GM12878 (cell line): Measurements from ENCODE around the gene SLCO4A1. TPM values are rescaled to one million over a fixed set of nuclear protein-coding genes. Genes with fewer than 3 reads are reported as not detected.

ENCODE experiments used
- ATAC-seq: fragments of 200-7000 bp; cut with Tn5 transposase; 3 replicates; pipeline ENCODE4 v1.9.1; 2020; ENCODE audit warnings: mild to moderate bottlenecking, moderate library complexity
- BruUV-seq: library from RNA; stranded (reverse); fragments of 400-500 nt; replicated peaks from 2 replicates; lab custom pipeline; 2021; lab: Mats Ljungman, UMichigan
- CTCF ChIA-PET: fragments of 300-600 bp; sonication (Branson Sonifier 250); formaldehyde crosslinking; extraction: SDS; loops from one replicate; lab custom pipeline; 2021; ENCODE audit warnings: inconsistent platforms; lab: Yijun Ruan, JAX
- POLR2A ChIA-PET: fragments of 350-600 bp; formaldehyde crosslinking; extraction: SDS; loops from one replicate; lab custom pipeline; 2021; ENCODE audit warnings: inconsistent platforms; lab: Charles Lee
- RAD21 ChIA-PET: fragments of 300-600 bp; sonication (Branson Sonifier 250); formaldehyde crosslinking; loops from one replicate; lab custom pipeline; 2023; ENCODE audit warnings: antibody characterized with exemption; ENCODE audit not compliant: unreplicated experiment; lab: Charles Lee
- SMC1A ChIA-PET: fragments of 300-600 bp; sonication (Branson Sonifier 250); formaldehyde crosslinking; loops from one replicate; lab custom pipeline; 2023; ENCODE audit not compliant: unreplicated experiment, uncharacterized antibody; lab: Charles Lee
- DNase-seq: peaks from one replicate; pipeline ENCODE4 v3.0.0-alpha.2; 2011; ENCODE audit warnings: low read depth, low spot score
- FAIRE-seq: peaks from 3 replicates; lab custom pipeline; 2011; peaks lifted over from hg19 to GRCh38; lab: Jason Lieb, UNC
- H2AFZ ChIP-seq: 2 replicates; pipeline ENCODE4 v1.6.0; 2011; ENCODE audit warnings: low read depth, low read length, control low read depth; ENCODE audit not compliant: control insufficient read depth
- H3K27ac ChIP-seq: 2 replicates; pipeline ENCODE4 v1.5.1; 2011; ENCODE audit warnings: control low read depth; ENCODE audit not compliant: control insufficient read depth, insufficient read depth
- H3K27me3 ChIP-seq, 2 experiments: replicated peaks in 1 of 2; 2 replicates each; pipeline versions ENCODE4 v1.6.0 to v1.6.1; 2011; ENCODE audit warnings: low read length in 1 of 2; ENCODE audit not compliant: control insufficient read depth in 2 of 2, insufficient read depth in 2 of 2
- H3K36me3 ChIP-seq, 2 experiments: 2 replicates each; pipeline ENCODE4 v1.5.1; 2011; ENCODE audit warnings: low read length in 1 of 2; ENCODE audit not compliant: control insufficient read depth in 2 of 2, insufficient read depth in 2 of 2
- H3K4me1 ChIP-seq: 2 replicates; pipeline ENCODE4 v1.6.1; 2011; ENCODE audit warnings: mild to moderate bottlenecking, low read length, moderate library complexity, mixed read lengths; ENCODE audit not compliant: control insufficient read depth, insufficient read depth
- H3K4me2 ChIP-seq: 2 replicates; pipeline ENCODE4 v1.6.0; 2011; ENCODE audit warnings: control low read depth; ENCODE audit not compliant: control insufficient read depth, insufficient read depth
- H3K4me3 ChIP-seq: fragments of 200-600 bp; sonication (generic); 2 replicates; pipeline ENCODE4 v1.5.1; 2016
- H3K79me2 ChIP-seq: 2 replicates; pipeline ENCODE4 v1.6.0; 2011; ENCODE audit warnings: low read length; ENCODE audit not compliant: control insufficient read depth, insufficient read depth
- H3K9ac ChIP-seq: 2 replicates; pipeline ENCODE4 v1.8.0; 2011; ENCODE audit warnings: low read length, control low read depth, mixed read lengths; ENCODE audit not compliant: control insufficient read depth, insufficient read depth
- H3K9me3 ChIP-seq: replicated peaks from 3 replicates; pipeline ENCODE4 v1.5.1; 2011; ENCODE audit warnings: mild to moderate bottlenecking, low read length; ENCODE audit not compliant: control insufficient read depth, insufficient read depth
- H4K20me1 ChIP-seq: 2 replicates; pipeline ENCODE4 v1.6.0; 2011; ENCODE audit not compliant: control insufficient read depth, insufficient read depth
- CBX5 ChIP-seq: sonication (generic); IDR thresholded peaks from 2 replicates; pipeline ENCODE4 v1.6.1; 2016; ENCODE audit warnings: low read depth, moderate library complexity, mild to moderate bottlenecking, inconsistent platforms
- GABPA ChIP-seq: IDR thresholded peaks from 2 replicates; pipeline ENCODE4 v1.6.1; 2014; ENCODE audit warnings: antibody characterized with exemption, low read depth, mild to moderate bottlenecking, inconsistent platforms
- KLF5 ChIP-seq: fragments of 450-650 bp; IDR thresholded peaks from 2 replicates; pipeline ENCODE4 v1.6.1; 2014; ENCODE audit warnings: mild to moderate bottlenecking; ENCODE audit not compliant: partially characterized antibody
- NFYA ChIP-seq: IDR thresholded peaks from 2 replicates; pipeline ENCODE4 v1.6.1; 2011; ENCODE audit warnings: low read depth, mild to moderate bottlenecking, low read length, improper control_type of control experiment, borderline replicate concordance
- PAX8 ChIP-seq: fragments of 450-650 bp; IDR thresholded peaks from 2 replicates; pipeline ENCODE4 v1.6.1; 2017; ENCODE audit warnings: mild to moderate bottlenecking, moderate library complexity
- WGBS: methylation state at CpG from one replicate; pipeline ENCODE4 v1.1.6; 2016; ENCODE audit warnings: low lambda C conversion rate; ENCODE audit not compliant: insufficient replicate concordance, insufficient coverage; ENCODE audit errors: missing lambda C conversion rate; 5-methylcytosine and 5-hydroxymethylcytosine counted together
- in situ Hi-C: fragments of 300-500 bp; cut with MboI; formaldehyde crosslinking; loops from 9 replicates; pipeline ENCODE4 v1.14.3; 2018; ENCODE audit warnings: mixed read lengths
- intact Hi-C: fragments of 100-400 bp; cut with micrococcal nuclease; formaldehyde crosslinking; loops from one replicate; pipeline ENCODE4 v1.14.2; 2022; ENCODE audit not compliant: unreplicated experiment
- polyA plus RNA-seq, 11 experiments: library from polyadenylated mRNA; depleted of rRNA in 4 of 11; unstranded in 6 of 11; stranded (reverse) in 5 of 11; fragments of >200 nt; fragmentation: Nextera tagmentation in 4 of 11; fragmentation: Illumina TruSeq in 1 of 11; extraction: Ambion mirVana in 4 of 11; extraction: Trizol in 1 of 11; gene quantifications; 1 replicate in 1 of 11; 2 replicates in 10 of 11; pipeline versions ENCODE4 v1.2.1 to v1.2.3, GENCODE V29; 2011 to 2016; ENCODE audit warnings: inconsistent platforms in 2 of 11, missing spikeins in 2 of 11, low read depth in 1 of 11
- total RNA-seq, 4 experiments: library from RNA; depleted of rRNA in 3 of 4; stranded (reverse); fragments of >200 nt in 3 of 4; fragmentation: Illumina TruSeq in 1 of 4; extraction: Trizol in 1 of 4; gene quantifications; 2 replicates each; pipeline versions ENCODE4 v1.2.1 to v1.2.3, GENCODE V29; 2013 to 2021

Gene SLCO4A1
- total and polyA plus RNA-seq, 10 of the 15 experiments (the other 5 are each of a cell fraction or from before 2014, with no cell fraction given): 2.1 to 30.7 (median 12.0) TPM

- Histone ChIP-seq H3K79me2 (no peaks in the 10 kb centered on the region), H2AFZ (no peak overlapping the region), H3K9me3 (no peaks in the 10 kb centered on the region), H3K4me3 (no peak overlapping the region), H3K36me3 (no peaks in the 10 kb centered on the region), H4K20me1 (no peaks in the 10 kb centered on the region), H3K27ac (no peak overlapping the region), H3K4me2 (peak overlapping the region; percentile 74), H3K9ac (peak overlapping the region; percentile 21; the same call in 1 of the 2 replicates), H3K4me1 (peaks cover 23% of the 10 kb centered on the region), H3K27me3 (no peaks in the 10 kb centered on the region; a peak in 1 of 4 replicates)
- in situ Hi-C loops (no loop called here), intact Hi-C loops (no loop called here)
- ChIA-PET RAD21 (interaction anchor here (1.2 to 1.6 kb wide), 4 partner anchors 11 to 22 kb away, joined by 4 to 6 read pairs (median 4); partner anchors contain the start of gene SLCO4A1), POLR2A (interaction anchor here (0.6 to 1.0 kb wide), 2 partner anchors 13 to 22 kb away, joined by 3 read pairs; partner anchors contain the start of gene SLCO4A1), CTCF (interaction anchor here (1.0 to 2.2 kb wide), 6 partner anchors 11 to 179 kb away, joined by 3 to 10 read pairs (median 4); partner anchors contain the start of gene SLCO4A1), SMC1A (interaction anchor here (1.0 to 1.3 kb wide), 2 partner anchors 14 to 22 kb away, joined by 3 to 5 read pairs; no protein-coding TSS in a partner anchor)
- DNase-seq: no peak
- TF ChIP-seq NFYA: no peak
- TF ChIP-seq CBX5: 0 out of 2 replicates have a peak, but pooled peaks have one; percentile 1
- no peak for FAIRE-seq
- ATAC-seq: no peak
- 69% methylated on average over 5 of the region's 6 CpGs for WGBS
- no TSS peak for BruUV-seq
Measured at GRCh38 chr20:62628691-62629090, 13.6 kb upstream of the SLCO4A1 start.

DNA sequence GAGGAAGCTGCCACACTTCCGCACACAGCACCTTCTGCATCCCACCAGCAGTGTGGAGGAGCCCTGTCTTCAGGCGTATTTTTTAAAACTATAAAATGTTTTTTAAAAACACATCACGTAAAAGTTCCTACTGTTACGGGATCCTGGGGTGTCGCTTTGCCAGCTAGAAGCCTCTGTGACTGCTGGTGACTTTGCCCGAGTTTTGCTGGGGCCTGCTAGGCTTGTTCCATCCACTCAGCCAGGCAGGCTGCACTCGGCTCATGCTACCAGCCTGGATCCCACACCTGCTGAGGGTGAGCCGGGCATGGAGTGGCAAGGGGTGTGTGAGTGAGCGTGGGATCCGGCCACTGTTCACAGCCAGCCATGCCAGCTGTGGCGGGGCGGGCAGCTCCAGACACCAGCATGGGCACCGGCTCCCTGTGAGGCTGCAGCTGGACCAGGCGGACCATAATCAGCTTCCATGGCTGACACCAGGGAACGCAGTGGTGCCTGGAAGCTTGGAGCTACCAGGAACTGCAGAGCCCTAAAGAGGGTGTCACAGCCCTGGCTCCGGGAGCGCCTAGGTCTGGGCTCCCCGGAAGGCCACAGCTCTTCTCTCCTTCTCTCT is 12.3 kb upstream of the SLCO4A1 start:
- intact Hi-C loops (no loop called here), in situ Hi-C loops (no loop called here)
- TF ChIP-seq PAX8 (no peak), KLF5 (no peak), GABPA (no peak)
- no peaks in the 10 kb centered on the region for H3K36me3 ChIP-seq
- H3K27ac ChIP-seq: no peak overlapping the region
- ChIA-PET CTCF (interaction anchor here (1.5 to 2.2 kb wide), 2 partner anchors 13 to 15 kb away, joined by 4 to 7 read pairs; partner anchors contain the start of gene SLCO4A1), SMC1A (no interaction called here), POLR2A (interaction anchor here (1.0 kb wide), 1 partner anchor 12 kb away, joined by 5 read pairs; the partner anchor contains the start of gene SLCO4A1), RAD21 (no interaction called here)
- H3K27me3 ChIP-seq: no peaks in the 10 kb centered on the region; a peak in 2 of 4 replicates
- no peak overlapping the region for H3K4me2 ChIP-seq
- H3K4me1 ChIP-seq: peaks cover 13% of the 10 kb centered on the region
- H2AFZ ChIP-seq: no peak overlapping the region
- no peaks in the 10 kb centered on the region for H3K9me3 ChIP-seq
- no peak for DNase-seq
- H3K9ac ChIP-seq: no peak overlapping the region
- no peak overlapping the region for H3K4me3 ChIP-seq
- H3K79me2 ChIP-seq: no peaks in the 10 kb centered on the region
- WGBS: 87% methylated on average over 18 of the region's 18 CpGs
- no TSS peak for BruUV-seq
- no peak for ATAC-seq
- H4K20me1 ChIP-seq: no peaks in the 10 kb centered on the region
- no peak for FAIRE-seq
